Endodermal cell (in vitro differentiated cells): ENCODE results near the gene BPIFA3. TPM values are rescaled to one million over a fixed set of nuclear protein-coding genes. Genes with fewer than 3 reads are reported as not detected.

Experiments
- DNase-seq: peaks from one replicate; pipeline ENCODE4 v3.0.0-alpha.2; 2017
- H3K27ac ChIP-seq: 2 replicates; pipeline ENCODE4 v1.5.1; 2013; ENCODE audit warnings: mild to moderate bottlenecking, low read depth, low read length, moderate library complexity
- H3K27me3 ChIP-seq: 2 replicates; pipeline ENCODE4 v1.6.1; 2013; ENCODE audit warnings: mild to moderate bottlenecking, low read length, moderate library complexity; ENCODE audit not compliant: insufficient read depth, control insufficient read depth, poor library complexity, severe bottlenecking
- H3K36me3 ChIP-seq: 2 replicates; pipeline ENCODE4 v1.7.0; 2013; ENCODE audit warnings: mild to moderate bottlenecking, low read length, moderate library complexity; ENCODE audit not compliant: control insufficient read depth, insufficient read depth
- H3K4me1 ChIP-seq: one replicate; pipeline ENCODE4 v1.7.0; 2013; ENCODE audit warnings: low read length; ENCODE audit not compliant: control insufficient read depth, insufficient read depth
- H3K4me3 ChIP-seq: 2 replicates; pipeline ENCODE4 v1.5.1; 2013; ENCODE audit warnings: mild to moderate bottlenecking, low read length, moderate library complexity
- H3K9ac ChIP-seq: 2 replicates; pipeline ENCODE4 v1.6.1; 2013; ENCODE audit warnings: mild to moderate bottlenecking, low read length, moderate library complexity; ENCODE audit not compliant: poor library complexity, severe bottlenecking; ENCODE audit errors: extremely low read depth
- H3K9me3 ChIP-seq: 2 replicates; pipeline ENCODE4 v1.6.1; 2013; ENCODE audit warnings: mild to moderate bottlenecking, low read length, moderate library complexity; ENCODE audit not compliant: control insufficient read depth
- H3K27ac Mint-ChIP-seq: 2 replicates; pipeline ENCODE4 v1.8.0; 2020; ENCODE audit warnings: mixed read lengths
- H3K27me3 Mint-ChIP-seq: 2 replicates; pipeline ENCODE4 v1.8.0; 2021; ENCODE audit warnings: mild to moderate bottlenecking, mixed read lengths; ENCODE audit not compliant: insufficient read depth
- H3K36me3 Mint-ChIP-seq: 2 replicates; pipeline ENCODE4 v1.8.0; 2020; ENCODE audit warnings: low read depth, mixed read lengths
- H3K4me1 Mint-ChIP-seq: 2 replicates; pipeline ENCODE4 v1.8.0; 2020; ENCODE audit warnings: mixed read lengths
- H3K4me3 Mint-ChIP-seq: 2 replicates; pipeline ENCODE4 v1.8.0; 2020; ENCODE audit warnings: mild to moderate bottlenecking, moderate library complexity, mixed read lengths
- H3K9me3 Mint-ChIP-seq: 2 replicates; pipeline ENCODE4 v1.8.0; 2020; ENCODE audit warnings: mild to moderate bottlenecking, mixed read lengths
- WGBS, 2 experiments: methylation state at CpG; one replicate each; pipeline versions ENCODE4 v1.1.5 to v1.1.7; 2013; ENCODE audit warnings: missing lambda C conversion rate in 2 of 2, mixed read lengths in 1 of 2; ENCODE audit not compliant: insufficient coverage in 1 of 2, insufficient read length in 1 of 2; 5-methylcytosine and 5-hydroxymethylcytosine counted together
- total RNA-seq, 2 donors: library from RNA; stranded (reverse); fragmentation: NEBNext Ultra II Directional in 1 of 2; extraction: Animal tissue kit (Norgen Biotek cat#: 25700) in 1 of 2; gene quantifications; 2 replicates in 1 of 2; 3 replicates in 1 of 2; pipeline ENCODE4 v1.2.1, GENCODE V29; 2021
- TF ChIP-seq, protein P1 (sequence below): fragments of 200-600 bp; sonication (generic); conservative IDR thresholded peaks from 2 replicates; pipeline ENCODE4 v1.5.0; 2021; ENCODE audit warnings: antibody characterized with exemption, mild to moderate bottlenecking

The BPIFA3 gene
- total RNA-seq, 2 donors from 2014 or later, result not detected

DNA sequence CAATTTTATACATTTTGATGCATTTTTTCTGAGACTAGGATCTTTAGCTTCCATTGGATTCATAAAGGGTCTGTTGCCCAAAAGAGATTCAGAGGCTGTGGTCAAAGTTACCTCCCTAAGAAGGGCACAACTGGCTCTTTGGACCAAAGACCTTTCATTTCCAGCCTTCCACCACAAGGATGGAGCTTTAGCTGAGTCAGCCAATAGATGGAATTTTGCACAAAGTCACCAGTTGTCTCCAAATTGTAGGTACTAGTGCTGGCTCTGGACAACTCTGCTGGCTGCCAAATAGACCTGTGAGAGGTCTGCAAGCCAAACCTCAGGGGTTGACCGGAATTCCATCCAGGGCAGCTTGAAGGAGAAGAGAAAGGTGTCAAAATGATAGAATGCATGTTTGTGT lies 19.2 kb downstream of the BPIFA3 start:
- Mint-ChIP-seq H3K27me3 (peaks cover 68% of the 10 kb centered on the region), H3K27ac (no peak overlapping the region), H3K4me3 (no peak overlapping the region), H3K36me3 (no peaks in the 10 kb centered on the region), H3K4me1 (peaks cover 19% of the 10 kb centered on the region), H3K9me3 (no peaks in the 10 kb centered on the region)
- WGBS, 2 experiments, result 90 to 100% methylated on average over 1 of the region's 1 CpG
- Histone ChIP-seq H3K36me3 (no peaks in the 10 kb centered on the region), H3K27ac (no peak overlapping the region), H3K9ac (no peak overlapping the region), H3K27me3 (peaks cover 38% of the 10 kb centered on the region), H3K9me3 (no peaks in the 10 kb centered on the region), H3K4me3 (no peak overlapping the region), H3K4me1 (peaks cover 9% of the 10 kb centered on the region)
- DNase-seq, result no peak
- TF ChIP-seq, protein P1, sequence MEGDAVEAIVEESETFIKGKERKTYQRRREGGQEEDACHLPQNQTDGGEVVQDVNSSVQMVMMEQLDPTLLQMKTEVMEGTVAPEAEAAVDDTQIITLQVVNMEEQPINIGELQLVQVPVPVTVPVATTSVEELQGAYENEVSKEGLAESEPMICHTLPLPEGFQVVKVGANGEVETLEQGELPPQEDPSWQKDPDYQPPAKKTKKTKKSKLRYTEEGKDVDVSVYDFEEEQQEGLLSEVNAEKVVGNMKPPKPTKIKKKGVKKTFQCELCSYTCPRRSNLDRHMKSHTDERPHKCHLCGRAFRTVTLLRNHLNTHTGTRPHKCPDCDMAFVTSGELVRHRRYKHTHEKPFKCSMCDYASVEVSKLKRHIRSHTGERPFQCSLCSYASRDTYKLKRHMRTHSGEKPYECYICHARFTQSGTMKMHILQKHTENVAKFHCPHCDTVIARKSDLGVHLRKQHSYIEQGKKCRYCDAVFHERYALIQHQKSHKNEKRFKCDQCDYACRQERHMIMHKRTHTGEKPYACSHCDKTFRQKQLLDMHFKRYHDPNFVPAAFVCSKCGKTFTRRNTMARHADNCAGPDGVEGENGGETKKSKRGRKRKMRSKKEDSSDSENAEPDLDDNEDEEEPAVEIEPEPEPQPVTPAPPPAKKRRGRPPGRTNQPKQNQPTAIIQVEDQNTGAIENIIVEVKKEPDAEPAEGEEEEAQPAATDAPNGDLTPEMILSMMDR, result no peak

DNA sequence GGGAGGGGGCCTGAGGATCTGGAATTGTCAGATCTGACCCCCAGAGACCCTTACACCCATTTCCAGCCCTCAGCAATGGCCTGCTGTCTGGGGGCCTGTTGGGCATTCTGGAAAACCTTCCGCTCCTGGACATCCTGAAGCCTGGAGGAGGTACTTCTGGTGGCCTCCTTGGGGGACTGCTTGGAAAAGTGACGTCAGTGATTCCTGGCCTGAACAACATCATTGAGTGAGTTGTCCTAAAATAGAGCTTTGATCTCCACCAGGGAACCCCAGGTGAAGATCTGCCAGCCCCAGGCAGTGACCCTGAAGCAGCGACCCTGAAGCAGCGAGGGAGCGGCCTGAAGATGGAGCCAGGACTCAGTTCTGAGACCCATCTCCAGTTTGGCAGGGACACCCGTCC lies 20.8 kb downstream of the BPIFA3 start:
- peaks cover 33% of the 10 kb centered on the region for H3K27me3 ChIP-seq
- peaks cover 9% of the 10 kb centered on the region for H3K4me1 ChIP-seq
- H3K9me3 ChIP-seq, result no peaks in the 10 kb centered on the region
- no peaks in the 10 kb centered on the region for H3K9me3 Mint-ChIP-seq
- H3K4me3 Mint-ChIP-seq, result no peak overlapping the region
- no peak overlapping the region for H3K9ac ChIP-seq
- H3K4me1 Mint-ChIP-seq, result peaks cover 19% of the 10 kb centered on the region
- no peak overlapping the region for H3K27ac Mint-ChIP-seq
- no peak overlapping the region for H3K27ac ChIP-seq
- no peaks in the 10 kb centered on the region for H3K36me3 Mint-ChIP-seq
- DNase-seq, result no peak
- H3K27me3 Mint-ChIP-seq, result peaks cover 65% of the 10 kb centered on the region
- H3K4me3 ChIP-seq, result no peak overlapping the region
- WGBS, 2 experiments, result 91 to 100% methylated on average over 4 to 6 of the region's 6 CpGs
- H3K36me3 ChIP-seq, result no peaks in the 10 kb centered on the region
- TF ChIP-seq, protein P1, result no peak

DNA sequence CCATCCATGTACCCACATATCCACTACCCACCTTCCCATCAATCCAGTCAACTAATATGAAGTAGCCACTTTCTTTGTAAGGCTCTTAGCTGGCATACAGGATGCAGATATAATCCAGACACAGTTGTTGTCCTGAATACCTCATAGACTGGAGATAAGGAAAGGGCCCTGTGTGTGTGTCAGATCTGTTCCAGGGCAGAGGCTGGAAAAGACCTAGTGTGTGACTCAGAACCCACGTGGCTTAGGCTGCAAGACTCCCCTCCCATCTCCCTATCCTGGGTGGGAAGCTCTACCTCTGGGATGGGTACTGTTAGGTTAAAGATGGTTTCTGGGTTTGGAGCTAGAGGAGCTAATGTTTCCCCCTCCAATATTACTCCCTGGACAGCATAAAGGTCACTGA lies 22.3 kb downstream of the BPIFA3 start:
- peak; percentile 1 for DNase-seq
- Mint-ChIP-seq H3K27ac (no peak overlapping the region), H3K27me3 (peaks cover 53% of the 10 kb centered on the region), H3K36me3 (no peaks in the 10 kb centered on the region), H3K9me3 (no peaks in the 10 kb centered on the region), H3K4me3 (no peak overlapping the region), H3K4me1 (peaks cover 19% of the 10 kb centered on the region)
- Histone ChIP-seq H3K36me3 (no peaks in the 10 kb centered on the region), H3K4me3 (no peak overlapping the region), H3K9ac (no peak overlapping the region), H3K27ac (no peak overlapping the region), H3K9me3 (no peaks in the 10 kb centered on the region), H3K27me3 (peaks cover 26% of the 10 kb centered on the region), H3K4me1 (peaks cover 9% of the 10 kb centered on the region)
- TF ChIP-seq, protein P1, result no peak
- WGBS, 2 experiments, result 20% methylated on average over 1 of the region's 1 CpG; no CpG with 5 or more reads in 1 of the 2 experiments
